ENCODE measurements around the gene MAGI3. TPM values are rescaled to one million over a fixed set of nuclear protein-coding genes. Genes with fewer than 3 reads are reported as not detected.
"Not testable (repeated sequence)": the region's sequence is repeated elsewhere in the genome, so short reads cannot be mapped to it uniquely, and the experiment has no call there.

Gene MAGI3
- total RNA-seq, 2 experiments from 2014 or later = 12.6 to 14.0 TPM

DNA sequence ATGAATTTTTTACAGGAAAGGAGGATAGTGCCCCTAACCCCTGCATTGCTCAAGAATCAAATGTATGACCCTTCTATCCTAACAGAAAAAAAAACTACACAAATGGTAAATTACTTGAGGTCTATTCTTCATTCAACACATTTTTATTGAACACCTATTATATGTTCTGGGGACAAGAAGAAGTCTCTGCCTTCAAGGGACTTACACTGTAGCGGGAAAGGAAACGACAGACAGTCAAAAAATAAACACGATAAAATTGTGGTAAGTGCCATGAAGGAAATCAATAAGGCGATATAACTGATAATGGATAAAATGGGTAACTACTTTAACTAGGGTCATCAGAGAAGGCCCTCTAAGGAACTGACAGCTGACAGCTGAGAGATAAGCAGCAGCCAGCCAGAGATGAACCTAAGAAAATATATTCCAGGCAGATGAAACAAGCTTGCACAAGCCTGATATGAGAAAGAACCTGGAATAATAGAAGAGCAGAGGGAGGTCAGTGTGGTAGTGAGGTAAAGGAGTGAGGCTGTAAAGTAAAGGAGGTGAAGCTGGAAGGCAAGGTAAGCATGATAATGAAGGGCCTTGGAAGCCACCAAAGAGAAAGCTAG lies 302.6 kb downstream of the MAGI3 start:
- peaks cover 58% of the 10 kb centered on the region for H3K36me3 Mint-ChIP-seq (ENCODE audit: low read depth)
- no peaks in the 10 kb centered on the region for H3K4me1 Mint-ChIP-seq
- H3K4me3 Mint-ChIP-seq = no peak overlapping the region
- CTCF ChIA-PET = no interaction called here
- no peak for DNase-seq
- H3K9me3 Mint-ChIP-seq = peaks cover 26% of the 10 kb centered on the region
- POLR2A ChIA-PET = no interaction called here
- no peak overlapping the region for H3K27ac Mint-ChIP-seq
- no peaks in the 10 kb centered on the region for H3K27me3 Mint-ChIP-seq

DNA sequence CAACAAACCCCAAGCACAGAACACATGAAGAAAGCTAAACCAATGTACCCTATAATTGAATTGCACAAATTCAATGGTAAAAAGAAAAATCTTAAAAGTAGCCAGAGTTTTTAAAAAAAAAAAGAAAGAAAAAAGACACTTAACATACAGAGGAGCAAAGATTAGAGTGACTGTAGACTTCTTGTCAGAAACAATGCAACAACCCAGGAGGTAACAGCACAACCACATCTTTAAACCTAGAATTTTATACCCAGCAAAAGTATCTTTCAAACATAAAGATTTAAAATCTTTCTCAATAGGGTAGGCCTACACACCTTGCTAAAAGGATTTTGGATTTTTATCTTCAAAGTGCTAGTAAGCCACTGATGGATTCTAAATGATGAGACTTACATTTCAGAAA lies 304.6 kb downstream of the MAGI3 start:
- DNase-seq = no peak
- Mint-ChIP-seq H3K36me3 (ENCODE audit: low read depth) (peaks cover 70% of the 10 kb centered on the region), H3K27me3 (no peaks in the 10 kb centered on the region), H3K4me3 (no peak overlapping the region), H3K9me3 (peaks cover 26% of the 10 kb centered on the region), H3K4me1 (no peaks in the 10 kb centered on the region), H3K27ac (no peak overlapping the region)
- ChIA-PET CTCF (no interaction called here), POLR2A (no interaction called here)

DNA sequence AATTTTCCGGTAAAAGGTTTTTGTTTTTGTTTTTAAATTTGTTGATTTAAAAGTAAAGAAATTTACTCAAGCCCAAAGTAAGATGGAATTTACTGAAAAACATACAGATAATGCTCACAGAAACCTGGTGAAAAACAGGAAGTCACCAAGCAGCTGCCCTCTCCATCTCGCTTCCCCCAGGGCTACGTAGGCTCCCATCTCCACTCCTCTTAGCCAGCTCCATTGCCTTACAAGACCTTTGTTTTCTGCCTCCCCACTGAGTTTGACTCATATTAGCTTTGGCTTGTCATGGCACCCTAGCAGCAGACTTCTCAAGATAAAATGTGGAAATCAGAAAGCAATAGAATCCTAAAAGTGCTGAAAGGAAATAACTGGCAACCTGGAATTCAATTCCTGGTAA lies 311.1 kb downstream of the MAGI3 start:
- Mint-ChIP-seq H3K27me3 (no peaks in the 10 kb centered on the region), H3K36me3 (ENCODE audit: low read depth) (peaks cover 53% of the 10 kb centered on the region), H3K4me1 (no peaks in the 10 kb centered on the region), H3K4me3 (no peak overlapping the region), H3K9me3 (peaks cover 3% of the 10 kb centered on the region), H3K27ac (no peak overlapping the region)
- ChIA-PET CTCF (no interaction called here), POLR2A (no interaction called here)
- no peak for DNase-seq

- CTCF ChIA-PET = no interaction called here
- Mint-ChIP-seq H3K36me3 (ENCODE audit: low read depth) (peaks cover 68% of the 10 kb centered on the region), H3K27me3 (no peaks in the 10 kb centered on the region)
Observed at GRCh38 chr1:113714606-113715269, 324.4 kb downstream of the MAGI3 start.

GRCh38 chr1:113717506-113717905 lies 327.2 kb downstream of the MAGI3 start:
- H3K4me1 Mint-ChIP-seq, H3K27me3 Mint-ChIP-seq, DNase-seq, H3K27ac Mint-ChIP-seq, H3K4me3 Mint-ChIP-seq, POLR2A ChIA-PET: not testable (repeated sequence)
- peaks cover 32% of the 10 kb centered on the region for H3K9me3 Mint-ChIP-seq
- H3K36me3 Mint-ChIP-seq (ENCODE audit: low read depth) = peaks cover 76% of the 10 kb centered on the region
- CTCF ChIA-PET = interaction anchor here (0.6 kb wide), 1 partner anchor 41 kb away, joined by 3 read pairs; no protein-coding TSS in a partner anchor

More at GRCh38 chr1:113714606-113715269, 324.4 kb downstream of the MAGI3 start:
- H3K4me1 Mint-ChIP-seq = no peaks in the 10 kb centered on the region
- no peak overlapping the region for H3K27ac Mint-ChIP-seq
- peaks cover 18% of the 10 kb centered on the region for H3K9me3 Mint-ChIP-seq
- H3K4me3 Mint-ChIP-seq = no peak overlapping the region
- POLR2A ChIA-PET = no interaction called here
- DNase-seq = no peak

- H3K4me1 Mint-ChIP-seq, DNase-seq, H3K27ac Mint-ChIP-seq, CTCF ChIA-PET, POLR2A ChIA-PET, H3K27me3 Mint-ChIP-seq, H3K4me3 Mint-ChIP-seq: not testable (repeated sequence)
- H3K9me3 Mint-ChIP-seq = peaks cover 32% of the 10 kb centered on the region
- H3K36me3 Mint-ChIP-seq (ENCODE audit: low read depth) = peaks cover 81% of the 10 kb centered on the region
Observed at GRCh38 chr1:113718621-113719020, 328.3 kb downstream of the MAGI3 start.

DNA sequence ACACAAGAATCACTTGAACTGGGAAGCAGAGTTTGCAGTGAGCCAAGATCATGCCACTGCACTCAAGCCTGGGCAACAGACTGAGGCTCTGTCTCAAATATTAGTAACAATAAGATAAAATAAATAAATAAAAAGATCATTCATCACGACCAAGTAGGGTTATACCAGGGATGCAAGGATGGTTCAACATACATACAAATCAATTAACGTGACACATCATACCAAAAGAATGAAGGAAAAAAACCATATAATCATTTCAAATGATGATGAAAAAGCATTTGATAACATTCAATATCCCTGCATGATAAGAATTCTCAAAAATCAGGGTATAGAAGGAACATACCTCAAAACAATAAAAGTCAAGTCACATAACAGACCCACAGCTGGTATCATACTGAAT lies 330.7 kb downstream of the MAGI3 start:
- Mint-ChIP-seq H3K4me1 (no peaks in the 10 kb centered on the region), H3K27me3 (no peaks in the 10 kb centered on the region), H3K36me3 (ENCODE audit: low read depth) (peaks cover 77% of the 10 kb centered on the region), H3K4me3 (no peak overlapping the region), H3K9me3 (peaks cover 32% of the 10 kb centered on the region), H3K27ac (no peak overlapping the region)
- CTCF ChIA-PET = no interaction called here
- no peak for DNase-seq
- POLR2A ChIA-PET = no interaction called here

DNA sequence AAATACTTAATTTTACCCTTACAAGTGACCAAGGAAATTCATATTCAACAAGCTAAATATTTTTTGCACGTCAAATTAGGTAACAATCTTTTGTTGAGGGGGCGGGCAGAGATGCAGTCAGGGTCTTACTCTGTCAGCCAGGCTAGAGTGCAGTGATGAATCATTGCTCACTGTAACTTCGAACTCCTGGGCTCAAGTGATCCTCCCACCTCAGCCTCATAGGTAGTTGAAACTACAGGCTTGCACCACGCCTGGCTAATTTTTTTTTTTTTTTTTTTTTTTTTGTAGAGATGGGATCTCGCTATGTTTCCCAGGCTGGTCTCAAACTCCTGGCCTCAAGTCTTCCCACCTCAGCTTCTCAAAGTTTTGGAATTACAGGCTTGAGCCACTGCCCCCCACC lies 342.5 kb downstream of the MAGI3 start:
- no peak overlapping the region for H3K27ac Mint-ChIP-seq
- DNase-seq = no peak
- ChIA-PET CTCF (interaction anchor here (0.6 kb wide), 1 partner anchor 565 kb away, joined by 3 read pairs; no protein-coding TSS in a partner anchor), POLR2A (interaction anchor here (2.0 kb wide), 1 partner anchor 27 kb away, joined by 6 read pairs; the partner anchor contains the start of gene PHTF1)
- H3K36me3 Mint-ChIP-seq (ENCODE audit: low read depth) = peaks cover 55% of the 10 kb centered on the region
- peaks cover 17% of the 10 kb centered on the region for H3K4me1 Mint-ChIP-seq
- H3K27me3 Mint-ChIP-seq = no peaks in the 10 kb centered on the region
- no peaks in the 10 kb centered on the region for H3K9me3 Mint-ChIP-seq
- H3K4me3 Mint-ChIP-seq = no peak overlapping the region

DNA sequence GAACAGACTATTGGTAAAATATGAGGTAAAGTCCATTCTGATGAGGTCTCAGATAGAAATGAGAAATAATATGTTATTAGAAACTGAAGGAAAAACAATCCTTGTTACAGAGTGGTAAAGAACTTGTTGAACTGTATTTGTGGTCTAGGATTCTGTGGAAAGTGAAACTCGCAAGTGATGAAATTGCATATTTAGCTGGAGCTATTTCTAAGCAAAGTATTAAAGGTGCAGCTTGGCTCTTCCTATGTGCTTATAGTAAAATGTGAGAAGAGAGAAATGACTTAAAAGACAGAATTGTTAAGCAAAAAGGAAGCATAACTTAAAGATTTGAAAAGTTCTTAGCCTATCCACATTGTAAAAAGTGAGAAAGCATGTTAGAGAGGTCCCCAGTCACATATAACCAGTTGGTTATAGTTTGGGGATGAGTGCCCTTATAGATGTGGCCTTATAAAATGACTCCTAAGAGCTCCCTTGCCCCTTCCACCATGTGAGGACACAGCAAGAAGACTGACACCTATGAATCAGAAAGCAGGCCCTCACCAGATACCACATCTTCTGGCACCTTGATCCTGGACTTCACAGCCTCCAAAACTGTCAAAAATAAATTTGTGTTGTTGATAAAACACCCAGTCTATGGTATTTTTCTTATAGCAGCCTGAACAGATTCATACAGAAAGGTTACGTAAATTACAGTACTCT lies 344.2 kb downstream of the MAGI3 start:
- no peak for DNase-seq
- Mint-ChIP-seq H3K9me3 (no peaks in the 10 kb centered on the region), H3K27ac (peak overlapping the region; percentile 65), H3K36me3 (ENCODE audit: low read depth) (peaks cover 50% of the 10 kb centered on the region), H3K27me3 (no peaks in the 10 kb centered on the region), H3K4me1 (peaks cover 17% of the 10 kb centered on the region), H3K4me3 (no peak overlapping the region)
- ChIA-PET POLR2A (interaction anchor here (1.0 to 2.0 kb wide), 4 partner anchors 25 to 195 kb away, joined by 3 to 10 read pairs (median 4); partner anchors contain the start of genes HIPK1, PHTF1 and RSBN1), CTCF (no interaction called here)
